Activated naive CD4-positive, alpha-beta T cell treated with anti-CD3 and anti-CD28 coated beads, Interleukin-2, amount 50 U/mL, for 72 hours (primary cell): ENCODE data around the gene CMKLR1. TPM values are rescaled to one million over a fixed set of nuclear protein-coding genes. Genes with fewer than 3 reads are reported as not detected.

Experiments used
- ATAC-seq, 2 donors: fragments of 150-1000 bp; cut with Tn5 transposase; 2 replicates each; pipeline ENCODE4 v1.10.0; 2021; ENCODE audit warnings: mild to moderate bottlenecking in 2 of 2, moderate library complexity in 2 of 2
- DNase-seq, 2 donors: peaks; one replicate each; pipeline ENCODE4 v3.0.0; 2021 to 2022; ENCODE audit warnings: low spot score in 2 of 2
- H3K27ac Mint-ChIP-seq, 2 donors: one replicate each; pipeline ENCODE4 v1.8.0; 2022; ENCODE audit warnings: mild to moderate bottlenecking in 2 of 2, mixed read lengths in 2 of 2
- H3K36me3 Mint-ChIP-seq, 2 donors: one replicate each; pipeline ENCODE4 v1.8.0; 2022; ENCODE audit warnings: mixed read lengths in 2 of 2
- H3K9me3 Mint-ChIP-seq, 2 donors: one replicate each; pipeline ENCODE4 v1.8.0; 2022; ENCODE audit warnings: mixed read lengths in 2 of 2
- total RNA-seq, 2 donors: library from RNA; stranded (reverse); gene quantifications; one replicate each; pipeline ENCODE4 v1.2.3, GENCODE V29; 2022

CMKLR1 gene, protein sequence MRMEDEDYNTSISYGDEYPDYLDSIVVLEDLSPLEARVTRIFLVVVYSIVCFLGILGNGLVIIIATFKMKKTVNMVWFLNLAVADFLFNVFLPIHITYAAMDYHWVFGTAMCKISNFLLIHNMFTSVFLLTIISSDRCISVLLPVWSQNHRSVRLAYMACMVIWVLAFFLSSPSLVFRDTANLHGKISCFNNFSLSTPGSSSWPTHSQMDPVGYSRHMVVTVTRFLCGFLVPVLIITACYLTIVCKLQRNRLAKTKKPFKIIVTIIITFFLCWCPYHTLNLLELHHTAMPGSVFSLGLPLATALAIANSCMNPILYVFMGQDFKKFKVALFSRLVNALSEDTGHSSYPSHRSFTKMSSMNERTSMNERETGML
- total RNA-seq, result not detected

DNA sequence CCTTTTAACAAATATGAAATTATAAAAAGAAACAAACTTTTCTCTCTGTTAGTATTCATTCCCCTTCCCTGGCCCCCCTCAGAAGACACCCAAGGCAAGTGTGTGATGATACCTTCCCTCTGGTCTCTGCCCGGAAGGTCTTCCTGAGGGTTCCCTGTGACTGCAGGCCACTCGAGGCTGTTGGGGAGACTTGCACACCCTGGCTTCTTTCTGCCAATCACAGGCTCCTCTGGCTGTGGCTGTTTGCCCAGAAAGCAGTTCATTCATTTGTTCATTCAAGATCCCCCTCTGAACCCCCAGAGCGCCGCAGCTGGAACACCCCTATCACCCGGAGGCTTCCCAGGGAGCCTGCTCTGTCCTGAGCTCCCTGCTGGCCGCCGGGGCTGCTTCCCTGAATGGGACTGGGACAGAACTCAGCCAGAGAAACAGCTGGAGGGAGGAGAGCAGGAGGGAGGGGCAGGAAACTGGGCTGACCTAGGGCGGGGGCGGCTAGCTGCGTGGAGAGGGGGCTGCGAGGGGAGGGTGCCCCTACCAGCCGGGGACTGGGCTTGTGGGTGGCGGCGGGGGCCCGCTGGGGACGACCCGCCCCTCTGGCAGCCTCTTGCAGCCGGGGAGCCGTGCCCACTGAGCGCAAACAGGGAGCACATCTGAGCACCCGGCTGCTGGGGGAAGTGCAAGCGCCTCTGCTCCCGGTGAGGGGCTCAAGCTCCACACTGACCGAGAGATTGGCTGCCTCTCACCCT lies at the start of gene CMKLR1:
TSS of gene CMKLR1 (minus strand) at position 397 of the 743 bp plus-strand sequence. CDS start 45,720 bp downstream, outside the sequence.
- no peak for DNase-seq
- Mint-ChIP-seq H3K9me3 (no peaks in the 10 kb centered on the region), H3K27ac (no peak within 1 kb of the TSS), H3K36me3 (no peaks in the 10 kb centered on the region)
- no peak for ATAC-seq

GRCh38 chr12:108387771-108388170 lies 48.7 kb upstream of the CMKLR1 start:
- H3K27ac Mint-ChIP-seq, result no peak overlapping the region
- DNase-seq, result no peak
- H3K36me3 Mint-ChIP-seq, result no peaks in the 10 kb centered on the region
- no peak for ATAC-seq
- H3K9me3 Mint-ChIP-seq, result peaks cover 4 to 5% of the 10 kb centered on the region in 2 donors

DNA sequence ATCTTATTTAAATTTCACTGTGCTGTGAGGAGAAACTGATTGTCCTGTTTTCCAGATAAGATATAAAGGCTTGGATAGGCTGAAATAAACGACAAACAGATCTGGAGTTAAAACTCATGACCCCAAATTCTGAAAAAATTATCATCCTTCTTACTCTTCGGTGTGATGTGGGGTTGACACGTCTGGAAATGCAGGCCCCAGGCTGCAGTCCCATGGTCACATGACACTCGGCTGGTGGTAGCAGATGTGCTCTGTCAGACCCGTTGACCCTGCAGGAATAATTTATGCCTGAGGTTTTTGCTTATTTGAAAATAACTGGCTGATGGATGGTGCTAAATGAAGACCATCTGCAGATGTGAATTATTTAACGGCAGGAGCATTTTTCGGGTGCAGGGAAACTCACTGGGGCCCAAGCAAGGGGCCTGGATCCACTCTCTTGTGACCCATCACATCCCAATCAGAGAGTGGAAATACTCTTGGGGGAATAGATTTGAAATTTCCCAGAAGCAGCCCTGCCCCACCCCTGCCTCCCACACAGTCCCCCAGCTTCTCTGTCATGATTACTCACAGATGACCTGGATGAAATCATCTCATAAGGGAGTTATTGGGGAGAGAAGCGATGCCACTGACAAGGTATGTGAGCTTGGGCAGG lies 47.7 kb upstream of the CMKLR1 start:
- ATAC-seq, result no peak
- no peak for DNase-seq
- Mint-ChIP-seq H3K9me3 (peaks cover 4 to 5% of the 10 kb centered on the region in 2 donors), H3K27ac (no peak overlapping the region), H3K36me3 (no peaks in the 10 kb centered on the region)

- no peaks in the 10 kb centered on the region for H3K36me3 Mint-ChIP-seq
- H3K27ac Mint-ChIP-seq, result no peak overlapping the region
- no peak for ATAC-seq
- H3K9me3 Mint-ChIP-seq, result peaks cover 9 to 14% of the 10 kb centered on the region in 2 donors
- no peak for DNase-seq
Observed at GRCh38 chr12:108382437-108382801, 43.3 kb upstream of the CMKLR1 start.

DNA sequence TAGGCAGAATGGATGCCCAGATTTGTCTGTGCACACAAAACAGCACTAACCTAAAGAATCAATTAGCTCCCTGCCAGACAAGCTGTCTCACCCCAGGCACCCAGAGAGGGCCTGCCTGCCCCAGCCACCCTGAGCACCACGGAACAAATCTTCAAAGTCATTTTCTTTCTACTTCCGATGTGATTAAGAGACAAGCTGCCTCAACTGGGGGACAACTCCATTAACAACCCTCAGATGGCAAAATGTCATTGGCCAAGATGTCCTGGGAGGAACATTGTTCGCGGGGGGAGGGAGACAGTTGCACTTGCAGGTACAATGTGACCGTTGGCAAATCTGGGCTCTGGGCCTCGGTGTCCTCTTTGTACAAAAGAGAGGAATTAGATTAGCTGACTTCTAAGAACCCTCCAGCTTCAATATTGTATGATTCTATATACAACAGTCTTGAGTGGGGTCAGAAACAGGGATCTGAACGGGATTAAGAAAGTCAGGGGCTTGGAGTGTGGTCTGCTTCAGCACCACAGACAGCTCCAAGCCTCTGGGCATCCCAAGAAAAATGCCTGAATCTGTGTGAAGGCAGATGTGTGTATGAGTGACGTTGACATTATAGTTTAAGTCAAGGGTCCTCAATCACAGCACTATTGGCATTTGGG lies 42.8 kb upstream of the CMKLR1 start:
- DNase-seq (no peak), ATAC-seq (no peak)
- H3K36me3 Mint-ChIP-seq, result no peaks in the 10 kb centered on the region
- H3K27ac Mint-ChIP-seq, result no peak overlapping the region
- peaks cover 12 to 18% of the 10 kb centered on the region in 2 donors for H3K9me3 Mint-ChIP-seq

GRCh38 chr12:108380382-108380781 lies 41.3 kb upstream of the CMKLR1 start:
- DNase-seq (no peak), ATAC-seq (no peak)
- H3K36me3 Mint-ChIP-seq, result no peaks in the 10 kb centered on the region
- H3K27ac Mint-ChIP-seq, result no peak overlapping the region
- peaks cover 14 to 16% of the 10 kb centered on the region in 2 donors for H3K9me3 Mint-ChIP-seq

DNA sequence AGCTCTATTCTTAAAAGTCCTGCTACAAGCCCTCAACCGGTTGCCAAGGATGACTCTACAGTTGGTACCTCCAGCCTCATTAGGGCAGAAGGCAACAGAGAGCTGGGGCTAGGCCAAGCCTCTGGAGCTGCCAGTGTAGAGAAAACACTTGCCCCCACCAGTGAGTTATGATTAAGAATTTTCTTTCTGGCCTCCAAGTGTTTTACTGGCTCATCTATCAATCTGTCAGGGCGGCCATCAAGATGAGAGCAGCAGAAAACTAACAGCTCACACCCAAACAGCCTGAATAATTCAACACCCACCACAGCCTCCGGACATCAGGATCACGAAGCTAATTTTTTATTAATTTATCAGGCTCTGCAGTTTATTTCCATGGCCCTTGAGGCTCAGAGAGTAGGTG lies 40.7 kb upstream of the CMKLR1 start:
- no peaks in the 10 kb centered on the region for H3K36me3 Mint-ChIP-seq
- DNase-seq (no peak), ATAC-seq (no peak)
- peaks cover 12 to 13% of the 10 kb centered on the region in 2 donors for H3K9me3 Mint-ChIP-seq
- no peak overlapping the region for H3K27ac Mint-ChIP-seq

DNA sequence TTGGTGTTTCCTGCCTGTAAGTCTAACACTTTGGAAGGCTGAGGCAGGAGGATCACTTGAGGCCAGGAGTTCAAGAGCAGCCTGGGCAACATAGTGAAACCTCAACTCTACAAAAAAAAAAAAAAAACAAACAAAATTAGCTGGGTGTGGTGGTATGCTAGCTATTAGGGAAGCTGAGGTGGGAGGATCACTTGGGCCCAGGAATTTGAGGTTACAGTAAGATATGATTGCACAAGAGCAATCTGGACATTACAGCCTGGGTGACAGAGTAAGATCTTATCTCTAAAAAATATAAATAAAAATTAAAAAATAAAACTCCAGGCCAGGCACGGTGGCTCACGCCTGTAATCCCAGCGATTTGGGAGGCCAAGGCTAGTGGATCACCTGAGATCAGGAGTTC lies 39.8 kb upstream of the CMKLR1 start:
- no peak for ATAC-seq
- H3K36me3 Mint-ChIP-seq, result peaks cover 0 to 6% of the 10 kb centered on the region in 2 donors
- no peak for DNase-seq
- H3K9me3 Mint-ChIP-seq, result peaks cover 12 to 16% of the 10 kb centered on the region in 2 donors
- H3K27ac Mint-ChIP-seq, result no peak overlapping the region

- peaks cover 6 to 12% of the 10 kb centered on the region in 2 donors for H3K36me3 Mint-ChIP-seq
- DNase-seq (no peak), ATAC-seq (no peak)
- H3K27ac Mint-ChIP-seq, result no peak overlapping the region
- H3K9me3 Mint-ChIP-seq, result peaks cover 23 to 30% of the 10 kb centered on the region in 2 donors
Observed at GRCh38 chr12:108377260-108377659, 38.1 kb upstream of the CMKLR1 start.

DNA sequence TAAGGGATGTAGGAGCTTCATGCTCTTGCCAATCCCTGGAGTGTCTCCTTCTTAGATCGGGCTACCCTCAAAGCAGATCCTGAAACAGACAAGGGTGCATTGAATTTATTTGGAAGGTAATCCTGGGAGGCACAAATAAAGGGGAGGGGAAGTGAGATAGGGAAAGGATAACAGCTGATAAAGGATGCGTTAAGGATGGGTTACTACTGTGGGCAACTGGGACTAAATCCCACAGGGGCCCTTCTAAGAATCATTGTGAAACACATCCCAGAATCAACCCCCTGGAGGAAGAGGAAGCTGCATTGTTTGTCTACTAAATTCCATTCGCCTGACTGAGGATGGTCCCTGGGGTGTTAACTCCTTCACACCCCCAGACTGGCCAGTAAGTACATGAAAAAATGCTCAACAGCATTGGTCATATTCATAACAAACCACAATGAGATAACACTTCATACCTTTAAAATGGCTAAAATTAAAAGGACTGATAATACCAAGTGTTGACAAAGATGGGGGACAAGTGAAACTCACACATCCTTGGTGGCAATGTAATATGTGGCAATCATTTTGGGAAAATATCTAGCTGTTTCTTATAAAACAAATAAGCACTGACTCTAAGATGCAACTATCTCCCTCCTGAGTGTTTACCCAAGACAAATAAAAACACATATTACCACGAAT lies 37.0 kb upstream of the CMKLR1 start:
- peaks cover 6 to 12% of the 10 kb centered on the region in 2 donors for H3K36me3 Mint-ChIP-seq
- no peak overlapping the region for H3K27ac Mint-ChIP-seq
- DNase-seq (no peak), ATAC-seq (no peak)
- H3K9me3 Mint-ChIP-seq, result peaks cover 23 to 34% of the 10 kb centered on the region in 2 donors

DNA sequence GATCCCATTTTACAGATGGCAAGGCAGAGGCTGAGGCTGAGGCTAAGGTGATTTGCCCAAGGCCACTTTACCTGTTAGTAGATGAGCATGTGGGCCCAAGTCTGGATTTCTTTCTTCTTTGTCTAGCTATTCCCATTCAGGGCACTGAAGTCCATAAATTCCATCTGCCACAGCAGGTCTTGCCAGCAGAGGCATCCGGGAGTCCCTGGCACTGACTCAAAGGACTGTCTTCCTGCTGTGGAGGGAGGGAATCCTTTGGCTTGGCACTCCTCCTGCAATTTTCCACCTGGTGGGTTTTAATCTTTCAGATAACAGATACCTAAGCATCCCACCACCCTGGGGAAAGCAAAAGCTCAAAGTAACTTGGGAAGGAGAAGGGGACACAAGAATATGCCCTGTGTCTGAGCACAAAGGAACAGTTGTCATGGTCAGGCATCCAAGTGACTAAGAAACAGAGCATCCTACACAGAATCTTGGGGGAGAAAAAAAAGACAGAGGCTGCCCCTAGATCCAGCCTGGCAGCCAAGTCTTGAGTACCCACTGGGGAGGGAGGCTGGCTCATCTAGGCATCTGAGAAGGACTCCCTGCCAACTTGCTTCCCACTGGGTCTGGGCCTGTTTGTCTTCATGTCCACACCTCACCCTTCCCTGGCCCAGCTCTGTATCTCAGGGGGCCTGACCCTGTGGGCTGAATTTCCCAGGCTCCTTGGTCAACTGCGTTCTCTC lies 35.6 kb upstream of the CMKLR1 start:
- ATAC-seq, result no peak

DNA sequence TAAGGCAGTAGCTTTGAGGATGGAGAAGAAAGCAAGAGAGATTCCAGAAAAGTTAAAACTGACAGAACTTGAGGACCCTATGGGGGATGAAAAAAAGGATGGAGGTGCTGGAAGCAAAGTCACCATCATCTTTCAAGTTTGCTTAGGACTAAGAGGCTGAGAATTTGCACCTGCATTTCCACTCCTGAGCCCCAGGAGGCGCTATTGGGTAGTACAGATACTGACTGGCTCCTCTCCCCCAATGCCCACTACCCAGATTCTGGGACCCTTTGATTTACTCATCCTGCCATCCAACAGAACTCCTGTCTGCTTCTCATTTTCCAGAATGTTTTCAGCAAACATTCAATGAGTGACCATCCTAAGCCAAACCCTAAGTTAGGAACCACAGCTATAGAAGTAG lies 34.0 kb upstream of the CMKLR1 start:
- peaks cover 6 to 12% of the 10 kb centered on the region in 2 donors for H3K36me3 Mint-ChIP-seq

More for the DNA sequence above, 35.6 kb upstream of the CMKLR1 start:
- H3K36me3 Mint-ChIP-seq, result peaks cover 6 to 12% of the 10 kb centered on the region in 2 donors
- peaks cover 23 to 34% of the 10 kb centered on the region in 2 donors for H3K9me3 Mint-ChIP-seq
- no peak for DNase-seq
- no peak overlapping the region for H3K27ac Mint-ChIP-seq

DNA sequence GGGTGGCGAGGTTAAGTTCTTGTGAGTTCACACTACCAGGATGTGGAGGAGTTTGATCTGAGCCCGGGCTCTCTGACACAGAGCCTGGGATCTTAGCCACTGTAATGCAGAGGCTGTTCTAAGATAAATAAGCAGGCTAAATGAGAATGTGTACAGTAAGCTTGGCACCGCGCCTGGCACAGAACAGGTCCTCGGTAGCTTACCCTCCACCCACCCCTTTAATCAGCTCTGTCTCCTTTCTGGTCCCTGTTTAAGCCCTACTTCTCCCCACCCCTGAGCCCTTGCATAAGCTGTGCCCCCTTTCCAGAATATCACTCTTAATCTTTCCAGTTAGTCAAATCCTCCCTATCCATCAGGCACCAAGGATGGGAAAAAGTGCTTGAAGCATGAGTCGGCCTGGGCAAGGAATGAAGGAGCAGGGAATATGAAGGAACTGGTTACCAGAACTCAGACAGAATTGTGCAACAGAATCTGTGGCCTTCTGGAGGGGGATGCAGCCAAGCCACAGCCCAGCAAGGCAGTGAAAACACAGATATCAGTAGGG lies 32.8 kb upstream of the CMKLR1 start:
- DNase-seq (no peak), ATAC-seq (no peak)
- Mint-ChIP-seq H3K9me3 (peaks cover 15 to 20% of the 10 kb centered on the region in 2 donors), H3K36me3 (peaks cover 6 to 12% of the 10 kb centered on the region in 2 donors), H3K27ac (no peak overlapping the region)

More for the DNA sequence above, 34.0 kb upstream of the CMKLR1 start:
- peaks cover 21 to 31% of the 10 kb centered on the region in 2 donors for H3K9me3 Mint-ChIP-seq
- no peak for ATAC-seq
- no peak overlapping the region for H3K27ac Mint-ChIP-seq
- DNase-seq, result no peak

GRCh38 chr12:108370415-108370814 lies 31.3 kb upstream of the CMKLR1 start:
- no peak for DNase-seq
- peaks cover 11 to 20% of the 10 kb centered on the region in 2 donors for H3K9me3 Mint-ChIP-seq
- peaks cover 6 to 12% of the 10 kb centered on the region in 2 donors for H3K36me3 Mint-ChIP-seq
- ATAC-seq, result no peak
- no peak overlapping the region for H3K27ac Mint-ChIP-seq

DNA sequence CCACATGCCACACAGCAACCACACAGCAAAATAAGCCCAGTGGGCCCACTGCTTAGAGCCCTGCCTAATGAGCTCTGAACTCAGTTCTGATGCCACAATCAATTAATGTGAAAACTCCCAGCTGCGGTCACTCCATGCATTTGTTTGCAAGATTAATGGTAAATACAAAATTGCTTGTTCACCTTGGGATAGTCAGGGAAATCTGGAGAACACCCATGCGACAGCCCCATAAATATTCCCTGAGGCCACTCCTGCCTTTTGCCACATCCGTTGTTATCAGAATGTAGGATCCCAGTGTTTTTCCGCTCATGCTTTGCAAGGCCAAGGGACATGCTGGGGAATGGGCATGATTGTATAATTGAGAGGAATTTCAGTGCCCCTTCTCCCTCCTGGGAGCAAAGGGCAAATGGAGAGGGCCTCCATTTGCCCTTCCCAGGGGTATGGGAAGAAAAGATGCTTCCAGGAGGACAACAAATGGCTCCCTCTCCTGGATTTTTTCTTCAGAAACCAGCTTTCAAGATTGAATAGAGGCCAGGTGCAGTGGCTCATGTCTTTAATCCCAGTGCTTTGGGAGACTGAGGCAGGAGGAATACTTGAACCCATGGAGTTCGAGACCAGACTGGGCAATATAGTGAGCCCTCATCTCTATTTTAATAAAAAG lies 30.8 kb upstream of the CMKLR1 start:
- Mint-ChIP-seq H3K27ac (no peak overlapping the region), H3K9me3 (peaks cover 11 to 20% of the 10 kb centered on the region in 2 donors), H3K36me3 (peaks cover 6 to 12% of the 10 kb centered on the region in 2 donors)
- DNase-seq (no peak), ATAC-seq (no peak)
